Lower leg skin (tissue), 3 donors: ENCODE data around the gene KCNK3.

Source experiments
- CTCF ChIP-seq, 3 donors: fragments of 450-650 bp; IDR thresholded peaks; one replicate each; pipeline ENCODE4 v1.5.1; 2016; ENCODE audit warnings: antibody characterized with exemption in 3 of 3, mild to moderate bottlenecking in 3 of 3, moderate library complexity in 2 of 3
- POLR2A ChIP-seq, 2 donors: fragments of 450-650 bp; IDR thresholded peaks; one replicate each; pipeline ENCODE4 v1.6.1; 2016 to 2017; ENCODE audit warnings: antibody characterized with exemption in 2 of 2, mild to moderate bottlenecking in 1 of 2, moderate library complexity in 1 of 2

DNA sequence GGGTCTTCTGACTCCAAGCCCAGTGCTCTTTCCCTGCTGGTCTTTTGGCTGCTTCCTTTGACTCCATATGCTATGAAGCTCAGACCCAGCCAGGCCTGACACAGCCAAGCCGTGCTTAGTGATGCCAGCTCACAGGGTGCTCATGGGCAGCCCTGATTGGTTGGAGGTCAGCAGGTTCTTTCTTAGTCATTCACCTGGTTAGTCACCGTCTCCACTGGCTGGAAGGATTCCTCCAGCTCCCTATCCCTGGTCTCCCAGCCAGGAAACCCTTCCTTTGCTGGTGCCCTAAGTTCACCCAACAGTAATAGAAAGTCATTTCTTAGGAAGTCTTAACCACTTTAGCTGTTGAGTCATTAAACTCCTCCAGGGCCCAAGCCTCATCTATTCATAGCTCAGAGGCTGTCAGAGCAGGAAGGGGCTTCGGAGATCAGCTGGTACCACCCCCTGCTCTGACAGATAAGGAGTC is 3.9 kb downstream of the KCNK3 start:
- no peak for TF ChIP-seq POLR2A (IDR thresholded peaks at IDR 0.05)
- no peak for TF ChIP-seq CTCF (IDR thresholded peaks at IDR 0.05)
